ENCODE results near the gene PKNOX2.

PKNOX2 gene

DNA sequence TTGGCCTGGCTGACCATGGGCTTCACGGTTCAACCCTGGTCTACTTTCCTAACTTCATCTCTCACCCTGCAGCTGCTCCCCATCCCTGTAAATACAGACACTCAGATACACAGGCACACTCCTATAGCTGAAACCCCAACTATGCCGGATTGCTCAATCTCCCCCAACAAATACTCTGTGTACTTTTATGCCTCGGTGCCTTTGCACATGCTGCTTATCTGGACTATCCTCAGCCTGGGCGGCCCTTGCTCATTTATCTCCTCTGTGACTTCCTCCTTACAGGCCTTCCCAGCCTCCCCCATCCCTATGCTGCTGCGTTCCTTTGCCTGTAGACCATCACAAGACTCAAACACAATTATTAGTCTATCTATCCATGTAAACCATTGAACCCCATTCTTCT, 76.6 kb downstream of the PKNOX2 start:
- Histone ChIP-seq H3K9me3 (no peaks in the 10 kb centered on the region), H3K36me3 (no peaks in the 10 kb centered on the region), H3K27me3 (no peaks in the 10 kb centered on the region), H3K4me3 (no peak overlapping the region), H3K27ac (no peak overlapping the region), H4K20me1 (no peaks in the 10 kb centered on the region), H3K4me1 (no peaks in the 10 kb centered on the region), H3K4me2 (no peak overlapping the region), H3K9ac (no peak overlapping the region)
- TF ChIP-seq Cebpa-rat (IDR thresholded peaks at IDR 0.05): no peak

DNA sequence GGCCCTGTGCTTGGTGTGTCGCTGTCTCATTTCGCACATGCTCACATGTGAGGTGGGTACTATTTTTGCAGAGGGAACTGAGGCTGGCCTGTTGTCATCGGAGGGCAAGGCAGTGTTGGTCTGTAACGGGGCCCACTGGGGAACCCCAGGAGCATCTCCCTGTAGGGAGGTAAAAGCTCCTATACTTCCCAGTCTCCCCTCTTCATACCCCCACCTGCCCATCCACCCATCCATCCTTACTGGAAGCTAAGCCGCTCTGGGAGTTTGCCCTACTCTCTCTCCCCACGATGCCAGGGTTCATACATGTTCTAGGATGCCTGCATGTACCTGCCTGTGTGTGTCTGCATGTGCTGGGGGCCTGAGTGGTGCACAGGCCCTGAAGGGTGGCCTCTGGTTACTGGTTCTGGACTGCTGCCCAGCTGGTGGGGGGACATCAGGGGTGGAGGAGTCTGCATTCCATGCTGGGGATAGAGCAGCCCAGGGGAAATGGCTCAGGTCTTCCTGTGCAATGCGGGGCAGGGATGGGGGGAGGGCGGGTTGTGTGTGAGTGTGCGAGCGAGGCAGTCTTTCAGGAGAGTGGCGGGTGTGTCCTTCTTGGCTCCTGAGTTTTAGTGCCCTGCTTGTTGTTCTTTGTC, 77.7 kb downstream of the PKNOX2 start:
- Histone ChIP-seq H3K9ac (no peak overlapping the region), H3K4me3 (no peak overlapping the region), H3K36me3 (no peaks in the 10 kb centered on the region), H3K4me2 (no peak overlapping the region), H3K9me3 (no peaks in the 10 kb centered on the region), H3K27ac (no peak overlapping the region), H3K4me1 (no peaks in the 10 kb centered on the region), H3K27me3 (no peaks in the 10 kb centered on the region), H4K20me1 (no peaks in the 10 kb centered on the region)
- no peak for TF ChIP-seq Cebpa-rat (IDR thresholded peaks at IDR 0.05)

DNA sequence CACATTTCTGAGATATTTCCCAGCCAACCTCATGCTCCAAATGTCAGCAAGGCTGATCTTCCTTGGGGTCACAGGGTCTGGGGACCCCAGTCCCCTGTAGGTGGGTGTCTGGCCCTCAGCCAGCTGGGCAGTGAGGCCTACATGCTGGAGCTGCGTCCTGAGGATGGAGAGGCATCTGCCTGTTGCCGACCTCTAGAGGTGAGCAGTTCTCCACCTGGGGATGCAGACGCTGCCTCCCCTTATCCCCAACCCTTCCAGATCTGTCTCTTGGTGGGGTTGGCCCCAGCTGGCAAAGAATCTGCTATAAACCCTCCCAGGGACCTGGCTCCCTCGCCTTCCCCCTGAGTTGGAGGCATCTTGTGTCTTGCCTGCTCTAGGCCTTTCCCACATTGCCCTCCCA, 79.6 kb downstream of the PKNOX2 start:
- Histone ChIP-seq H4K20me1 (no peaks in the 10 kb centered on the region), H3K27me3 (no peaks in the 10 kb centered on the region), H3K9me3 (no peaks in the 10 kb centered on the region), H3K4me3 (no peak overlapping the region), H3K9ac (no peak overlapping the region), H3K27ac (no peak overlapping the region), H3K36me3 (no peaks in the 10 kb centered on the region), H3K4me1 (no peaks in the 10 kb centered on the region), H3K4me2 (no peak overlapping the region)
- no peak for TF ChIP-seq Cebpa-rat (IDR thresholded peaks at IDR 0.05)

DNA sequence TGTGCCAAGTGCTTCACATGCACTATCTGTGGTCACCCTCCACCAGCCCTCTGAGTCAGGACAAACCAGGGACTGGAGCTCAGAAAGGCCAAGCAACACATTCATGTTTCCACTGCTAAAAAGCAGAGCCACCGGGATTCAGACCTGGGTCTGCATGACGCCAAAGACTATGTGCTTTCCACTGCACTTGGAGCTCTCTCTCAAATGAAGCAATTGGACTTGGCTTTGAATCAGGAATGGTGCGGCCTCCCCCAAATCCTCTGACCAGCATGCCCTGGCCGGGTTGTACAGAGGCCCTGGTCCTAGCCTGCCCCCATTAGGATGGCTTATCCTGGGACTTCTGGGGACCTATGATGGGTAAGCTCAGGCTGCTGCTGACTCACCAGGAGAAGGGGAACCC, 80.7 kb downstream of the PKNOX2 start:
- Histone ChIP-seq H3K4me2 (no peak overlapping the region), H3K9ac (no peak overlapping the region), H4K20me1 (no peaks in the 10 kb centered on the region), H3K27ac (no peak overlapping the region), H3K9me3 (no peaks in the 10 kb centered on the region), H3K36me3 (no peaks in the 10 kb centered on the region), H3K4me3 (no peak overlapping the region), H3K4me1 (no peaks in the 10 kb centered on the region), H3K27me3 (no peaks in the 10 kb centered on the region)
- TF ChIP-seq Cebpa-rat (IDR thresholded peaks at IDR 0.05): no peak

DNA sequence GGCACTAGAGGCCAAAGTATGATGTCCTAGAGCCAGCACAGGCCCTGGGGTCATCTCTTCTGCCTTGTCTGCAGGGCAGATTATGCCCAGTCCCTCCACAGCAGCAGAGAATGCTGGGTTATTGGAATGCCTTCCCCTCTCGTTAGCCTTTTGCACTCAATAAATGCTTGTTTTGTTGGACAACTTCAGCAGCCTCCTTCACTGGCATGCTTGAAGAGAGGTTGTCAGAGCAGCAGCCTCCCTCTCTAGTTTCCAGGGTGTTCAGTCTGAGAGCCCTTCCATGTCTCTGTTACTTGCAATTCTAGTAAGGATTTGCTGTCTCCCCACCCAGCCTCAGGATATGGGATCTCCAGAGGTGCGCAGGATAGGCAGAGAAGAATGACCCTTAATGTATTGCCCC, 82.9 kb downstream of the PKNOX2 start:
- Histone ChIP-seq H3K27me3 (no peaks in the 10 kb centered on the region), H3K4me3 (no peak overlapping the region), H3K4me2 (no peak overlapping the region), H4K20me1 (no peaks in the 10 kb centered on the region), H3K9me3 (no peaks in the 10 kb centered on the region), H3K27ac (no peak overlapping the region), H3K4me1 (no peaks in the 10 kb centered on the region), H3K36me3 (no peaks in the 10 kb centered on the region), H3K9ac (no peak overlapping the region)
- no peak for TF ChIP-seq Cebpa-rat (IDR thresholded peaks at IDR 0.05)

DNA sequence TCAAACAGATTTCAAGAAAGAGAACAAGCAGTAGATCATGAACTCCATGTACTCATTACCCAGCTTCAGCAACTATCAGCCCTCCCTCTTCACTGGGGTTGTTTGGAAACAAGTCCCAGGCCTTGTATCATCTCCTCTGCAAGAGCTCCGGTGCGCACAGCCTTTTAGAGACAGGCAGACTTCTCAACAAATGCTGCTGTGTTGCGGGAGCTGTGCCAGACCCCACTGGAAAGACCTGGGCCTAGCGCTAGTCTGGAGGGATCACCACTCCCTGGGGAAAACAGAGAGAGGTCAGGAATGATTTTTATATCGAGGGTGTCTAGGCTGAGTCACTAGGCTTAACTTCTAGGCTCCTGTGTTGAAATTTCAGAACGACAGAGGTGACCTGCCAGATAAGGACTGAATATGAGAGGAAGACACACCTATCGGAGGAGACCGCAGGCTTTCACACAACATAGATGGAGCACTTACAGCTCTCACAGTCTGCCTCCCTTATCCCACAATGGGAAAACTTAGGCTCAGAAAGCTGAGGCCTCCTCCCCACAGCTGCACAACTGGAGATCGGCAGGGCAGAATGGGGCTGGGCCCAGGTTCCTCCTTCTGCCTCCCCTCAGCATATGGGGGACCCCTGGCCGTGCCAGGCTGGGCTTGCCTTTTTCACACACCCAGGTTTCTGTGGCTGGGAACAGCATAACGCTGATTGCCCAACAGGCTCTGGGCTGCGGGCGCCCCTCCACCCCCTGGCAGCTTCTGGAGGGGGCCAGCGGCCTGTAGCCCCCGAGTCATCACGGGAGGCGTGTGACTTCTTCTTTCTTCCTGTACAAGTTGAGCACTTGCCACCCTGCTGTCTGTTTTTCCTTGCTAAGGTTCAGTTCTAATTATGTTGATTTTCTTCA, 86.0 kb downstream of the PKNOX2 start:
- Histone ChIP-seq H3K9me3 (no peaks in the 10 kb centered on the region), H4K20me1 (no peaks in the 10 kb centered on the region), H3K4me1 (no peaks in the 10 kb centered on the region), H3K27ac (no peak overlapping the region), H3K9ac (no peak overlapping the region), H3K4me3 (no peak overlapping the region), H3K4me2 (no peak overlapping the region), H3K36me3 (no peaks in the 10 kb centered on the region), H3K27me3 (no peaks in the 10 kb centered on the region)
- no peak for TF ChIP-seq Cebpa-rat (IDR thresholded peaks at IDR 0.05)

DNA sequence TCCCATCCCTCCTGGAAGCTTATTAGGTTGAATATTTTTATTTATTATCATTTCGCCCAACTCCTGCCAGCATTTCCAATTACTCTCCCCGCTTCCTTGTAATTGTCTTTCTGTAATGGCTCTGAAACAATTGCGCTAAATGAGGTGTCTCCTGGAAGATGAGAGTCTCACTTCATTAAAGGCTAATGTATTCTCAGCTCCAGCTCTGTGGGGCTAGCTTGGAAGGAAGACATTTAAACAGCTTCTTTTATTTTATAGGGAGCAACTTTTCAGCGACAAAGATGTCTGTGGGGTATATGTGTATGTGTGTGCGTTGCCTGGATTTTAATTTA, 86.6 kb downstream of the PKNOX2 start:
- Histone ChIP-seq H3K27me3 (no peaks in the 10 kb centered on the region), H3K27ac (no peak overlapping the region), H3K9ac (no peak overlapping the region), H3K36me3 (no peaks in the 10 kb centered on the region), H4K20me1 (no peaks in the 10 kb centered on the region), H3K9me3 (no peaks in the 10 kb centered on the region), H3K4me3 (no peak overlapping the region), H3K4me1 (peaks cover 5% of the 10 kb centered on the region), H3K4me2 (no peak overlapping the region)
- TF ChIP-seq Cebpa-rat (IDR thresholded peaks at IDR 0.05): no peak

DNA sequence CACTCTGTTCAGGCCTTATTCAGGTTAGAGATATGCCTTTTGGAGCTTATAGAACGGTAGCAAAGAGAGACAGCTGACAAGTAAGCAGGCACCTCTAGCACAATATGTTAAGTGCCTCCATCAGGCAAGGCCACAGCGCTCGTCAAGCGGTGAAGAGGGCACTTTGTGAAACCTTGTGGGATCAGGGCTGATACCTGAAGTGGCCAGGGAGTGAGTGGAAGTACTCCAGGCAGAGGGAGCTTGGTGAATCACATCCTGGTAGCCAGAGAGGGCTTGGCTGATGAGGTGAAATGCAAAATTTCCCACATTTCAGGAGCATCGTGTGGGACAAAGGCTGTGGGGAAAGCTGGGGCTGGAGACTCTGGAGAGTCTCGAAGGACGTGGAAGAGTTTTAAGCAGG, 87.4 kb downstream of the PKNOX2 start:
- Histone ChIP-seq H3K27me3 (no peaks in the 10 kb centered on the region), H3K9ac (no peak overlapping the region), H3K9me3 (no peaks in the 10 kb centered on the region), H3K4me1 (peaks cover 13% of the 10 kb centered on the region), H3K4me2 (no peak overlapping the region), H3K4me3 (no peak overlapping the region), H3K36me3 (no peaks in the 10 kb centered on the region), H4K20me1 (no peaks in the 10 kb centered on the region), H3K27ac (no peak overlapping the region)
- TF ChIP-seq Cebpa-rat (IDR thresholded peaks at IDR 0.05): no peak

DNA sequence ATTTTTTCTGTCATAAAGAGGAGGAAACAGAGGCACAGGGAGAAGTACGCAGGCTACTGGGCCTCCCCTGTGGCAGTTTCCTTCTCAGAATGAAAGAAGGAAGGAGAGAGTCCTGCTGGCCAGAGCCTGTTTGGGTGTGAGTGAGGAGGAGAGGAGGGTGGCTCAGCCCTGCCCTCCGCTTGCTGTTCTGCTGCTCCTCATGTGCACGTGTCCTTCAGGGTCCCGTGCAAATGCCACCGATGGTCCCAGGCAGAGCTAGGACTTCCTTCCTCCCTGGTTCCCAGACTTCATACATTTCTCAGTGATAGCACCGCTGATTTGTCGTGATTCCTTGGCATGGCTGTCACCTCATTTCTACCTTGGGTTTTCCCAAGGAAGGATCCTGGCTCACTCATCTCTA, 88.7 kb downstream of the PKNOX2 start:
- Histone ChIP-seq H4K20me1 (no peaks in the 10 kb centered on the region), H3K4me2 (no peak overlapping the region), H3K9ac (no peak overlapping the region), H3K36me3 (no peaks in the 10 kb centered on the region), H3K27ac (no peak overlapping the region), H3K9me3 (no peaks in the 10 kb centered on the region), H3K27me3 (no peaks in the 10 kb centered on the region), H3K4me1 (peaks cover 26% of the 10 kb centered on the region), H3K4me3 (no peak overlapping the region)
- TF ChIP-seq Cebpa-rat (IDR thresholded peaks at IDR 0.05): no peak

DNA sequence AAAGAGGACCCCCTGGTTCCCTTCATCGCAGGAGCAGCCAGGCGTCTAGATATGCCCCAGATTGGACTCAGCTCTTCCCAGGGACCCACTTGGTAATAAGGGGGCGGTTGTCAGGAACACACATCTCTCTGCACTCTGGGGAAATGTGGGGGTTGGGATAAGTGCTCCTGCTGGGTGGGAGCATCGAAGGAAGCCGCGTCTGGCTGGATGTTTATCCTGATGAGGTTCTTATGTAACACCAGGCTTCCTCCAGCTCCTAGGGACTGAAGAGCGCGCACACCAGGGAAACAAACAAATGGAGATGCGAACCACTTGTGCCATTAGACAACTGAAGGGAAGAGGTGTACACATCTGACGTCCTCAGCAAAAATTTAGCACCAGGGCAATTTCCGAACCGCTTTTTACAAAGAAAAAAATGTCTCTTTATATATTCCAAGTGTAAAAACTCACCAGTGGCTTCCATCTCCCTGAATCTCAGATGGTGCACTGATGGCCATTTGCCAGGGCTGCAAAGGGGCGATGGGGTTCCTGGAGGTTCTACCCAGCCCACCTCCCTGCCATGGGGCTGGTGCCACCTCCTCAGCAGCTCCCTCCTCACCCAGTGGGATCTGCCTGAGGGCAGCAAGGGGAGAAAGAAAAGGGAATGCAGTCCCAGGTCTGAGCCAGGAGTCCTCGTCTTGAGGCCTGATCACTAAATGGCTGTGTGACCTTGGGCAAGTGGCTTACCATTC, 89.4 kb downstream of the PKNOX2 start:
- no peak overlapping the region for H3K27ac ChIP-seq
- H3K4me3 ChIP-seq: no peak overlapping the region
- H3K4me2 ChIP-seq: no peak overlapping the region
- no peak for TF ChIP-seq Cebpa-rat (IDR thresholded peaks at IDR 0.05)
- no peaks in the 10 kb centered on the region for H3K36me3 ChIP-seq
- H3K27me3 ChIP-seq: no peaks in the 10 kb centered on the region
- no peaks in the 10 kb centered on the region for H4K20me1 ChIP-seq
- H3K4me1 ChIP-seq: peaks cover 33% of the 10 kb centered on the region
- no peaks in the 10 kb centered on the region for H3K9me3 ChIP-seq
- H3K9ac ChIP-seq: no peak overlapping the region

Data from BLaER1 (cell line).